Jurkat, Clone E6-1 (cell line): ENCODE data around the gene ACOXL.

Source experiments
- DNase-seq: peaks from one replicate; pipeline ENCODE4 v3.0.0-alpha.2; 2011; ENCODE audit warnings: low read depth, low spot score
- H3K4me3 ChIP-seq: 2 replicates; pipeline ENCODE4 v1.5.1; 2011; ENCODE audit warnings: mild to moderate bottlenecking, low read length, control low read depth, moderate library complexity

The ACOXL gene

GRCh38 chr2:110885256-110885655 is 152.9 kb downstream of the ACOXL start:
- no peak for DNase-seq

GRCh38 chr2:110886826-110887573 is 154.6 kb downstream of the ACOXL start:
- DNase-seq, result no peak
- no peak overlapping the region for H3K4me3 ChIP-seq

More at GRCh38 chr2:110885256-110885655, 152.9 kb downstream of the ACOXL start:
- H3K4me3 ChIP-seq, result no peak overlapping the region

- DNase-seq, result no peak
- H3K4me3 ChIP-seq, result no peak overlapping the region
These were observed 156.0 kb downstream of the ACOXL start for GRCh38 chr2:110888411-110888810.

- no peak for DNase-seq
- H3K4me3 ChIP-seq, result no peak overlapping the region
These were observed 159.3 kb downstream of the ACOXL start for GRCh38 chr2:110891626-110892025.

GRCh38 chr2:110896226-110896625 is 163.9 kb downstream of the ACOXL start:
- H3K4me3 ChIP-seq, result no peak overlapping the region
- DNase-seq, result no peak

GRCh38 chr2:110897966-110898365 is 165.6 kb downstream of the ACOXL start:
- no peak overlapping the region for H3K4me3 ChIP-seq
- DNase-seq, result no peak

GRCh38 chr2:110900191-110900590 is 167.8 kb downstream of the ACOXL start:
- no peak overlapping the region for H3K4me3 ChIP-seq
- no peak for DNase-seq

GRCh38 chr2:110903548-110903947 is 171.2 kb downstream of the ACOXL start:
- no peak for DNase-seq
- no peak overlapping the region for H3K4me3 ChIP-seq

GRCh38 chr2:110904116-110904778 is 171.9 kb downstream of the ACOXL start:
- DNase-seq, result peak; percentile 7
- H3K4me3 ChIP-seq, result no peak overlapping the region

- H3K4me3 ChIP-seq, result no peak overlapping the region
- no peak for DNase-seq
These were observed 172.4 kb downstream of the ACOXL start for GRCh38 chr2:110904779-110905148.

- no peak for DNase-seq
- no peak overlapping the region for H3K4me3 ChIP-seq
These were observed 172.8 kb downstream of the ACOXL start for GRCh38 chr2:110905217-110905616.

GRCh38 chr2:110906613-110907298 is 174.4 kb downstream of the ACOXL start:
- no peak for DNase-seq

GRCh38 chr2:110909501-110909900 is 177.1 kb downstream of the ACOXL start:
- H3K4me3 ChIP-seq, result no peak overlapping the region
- no peak for DNase-seq

More at GRCh38 chr2:110906613-110907298, 174.4 kb downstream of the ACOXL start:
- H3K4me3 ChIP-seq, result no peak overlapping the region

GRCh38 chr2:110910423-110910822 is 178.1 kb downstream of the ACOXL start:
- DNase-seq, result no peak
- no peak overlapping the region for H3K4me3 ChIP-seq

- H3K4me3 ChIP-seq, result no peak overlapping the region
- no peak for DNase-seq
These were observed 187.4 kb downstream of the ACOXL start for GRCh38 chr2:110919738-110920137.

- no peak overlapping the region for H3K4me3 ChIP-seq
- no peak for DNase-seq
These were observed 193.1 kb downstream of the ACOXL start for GRCh38 chr2:110925479-110925878.

GRCh38 chr2:110927526-110927925 is 195.2 kb downstream of the ACOXL start:
- no peak overlapping the region for H3K4me3 ChIP-seq
- no peak for DNase-seq

GRCh38 chr2:110929528-110929927 is 197.2 kb downstream of the ACOXL start:
- H3K4me3 ChIP-seq, result no peak overlapping the region
- no peak for DNase-seq

GRCh38 chr2:110931648-110932047 is 199.3 kb downstream of the ACOXL start:
- H3K4me3 ChIP-seq, result no peak overlapping the region
- DNase-seq, result no peak

- DNase-seq, result no peak
- H3K4me3 ChIP-seq, result no peak overlapping the region
These were observed 201.0 kb downstream of the ACOXL start for GRCh38 chr2:110933420-110933819.
